Measurements from ENCODE around the gene LHX4. TPM values are rescaled to one million over a fixed set of nuclear protein-coding genes. Genes with fewer than 3 reads are reported as not detected.
"Not testable (repeated sequence)": the region's sequence is repeated elsewhere in the genome, so short reads cannot be mapped to it uniquely, and the experiment has no call there.

Gene LHX4
- total RNA-seq, 1 donor from 2014 or later, result 0.72 TPM

- no peak for DNase-seq (ENCODE audit: low spot score)
Measured at GRCh38 chr1:180196436-180197003, 33.5 kb upstream of the LHX4 start.

GRCh38 chr1:180197231-180197630 lies 32.8 kb upstream of the LHX4 start:
- DNase-seq (ENCODE audit: low spot score), result no peak

- no peak for DNase-seq (ENCODE audit: low spot score)
Measured at GRCh38 chr1:180198196-180198595, 31.9 kb upstream of the LHX4 start.

- no peak for DNase-seq (ENCODE audit: low spot score)
Measured at GRCh38 chr1:180198611-180199010, 31.5 kb upstream of the LHX4 start.

GRCh38 chr1:180199018-180199417 lies 31.0 kb upstream of the LHX4 start:
- no peak for DNase-seq (ENCODE audit: low spot score)

GRCh38 chr1:180201451-180202200 lies 28.4 kb upstream of the LHX4 start:
- DNase-seq (ENCODE audit: low spot score), result no peak

- not testable (repeated sequence) for DNase-seq (ENCODE audit: low spot score)
Measured at GRCh38 chr1:180202588-180202987, 27.5 kb upstream of the LHX4 start.

- no peak for DNase-seq (ENCODE audit: low spot score)
Measured at GRCh38 chr1:180204231-180204630, 25.8 kb upstream of the LHX4 start.

GRCh38 chr1:180206581-180206980 lies 23.5 kb upstream of the LHX4 start:
- DNase-seq (ENCODE audit: low spot score), result no peak

- DNase-seq (ENCODE audit: low spot score), result no peak
Measured at GRCh38 chr1:180208264-180208663, 21.8 kb upstream of the LHX4 start.

GRCh38 chr1:180210008-180210620 lies 19.9 kb upstream of the LHX4 start:
- DNase-seq (ENCODE audit: low spot score), result no peak

- no peak for DNase-seq (ENCODE audit: low spot score)
Measured at GRCh38 chr1:180211156-180211859, 18.8 kb upstream of the LHX4 start.

GRCh38 chr1:180211860-180212229 lies 18.2 kb upstream of the LHX4 start:
- DNase-seq (ENCODE audit: low spot score), result no peak

GRCh38 chr1:180213401-180214170 lies 16.5 kb upstream of the LHX4 start:
- DNase-seq (ENCODE audit: low spot score), result no peak

GRCh38 chr1:180215856-180216625 lies 14.0 kb upstream of the LHX4 start:
- no peak for DNase-seq (ENCODE audit: low spot score)

- no peak for DNase-seq (ENCODE audit: low spot score)
Measured at GRCh38 chr1:180217006-180217405, 13.1 kb upstream of the LHX4 start.

- no peak for DNase-seq (ENCODE audit: low spot score)
Measured at GRCh38 chr1:180218806-180219765, 11.0 kb upstream of the LHX4 start.

GRCh38 chr1:180219776-180220175 lies 10.3 kb upstream of the LHX4 start:
- DNase-seq (ENCODE audit: low spot score), result no peak

- no peak for DNase-seq (ENCODE audit: low spot score)
Measured at GRCh38 chr1:180221462-180221861, 8.6 kb upstream of the LHX4 start.

GRCh38 chr1:180224902-180225301 lies 5.2 kb upstream of the LHX4 start:
- no peak for DNase-seq (ENCODE audit: low spot score)

All from umbilical cord (tissue), 2 donors.